ENCODE measurements around the gene PNPLA5. TPM values are rescaled to one million over a fixed set of nuclear protein-coding genes. Genes with fewer than 3 reads are reported as not detected.

Gene PNPLA5
- total RNA-seq, 2 experiments from 2014 or later = 0.15 TPM; not detected in 1

GRCh38 chr22:43883719-43884415 lies 7.9 kb downstream of the PNPLA5 start:
- no peaks in the 10 kb centered on the region for H3K9me3 ChIP-seq (ENCODE audit: low read length)
- intact Hi-C loops (cut with micrococcal nuclease; ENCODE audit: unreplicated experiment) = loop anchor here (1.0 to 10.0 kb wide), 3 partner anchors 19 to 741 kb away; no protein-coding TSS in a partner anchor
- no peak overlapping the region for H3K4me3 ChIP-seq (ENCODE audit: low read depth, low read length, poor library complexity, severe bottlenecking)
- H3K79me2 ChIP-seq (ENCODE audit: insufficient read depth, low read depth, low read length) = no peaks in the 10 kb centered on the region
- TF ChIP-seq, protein P1, sequence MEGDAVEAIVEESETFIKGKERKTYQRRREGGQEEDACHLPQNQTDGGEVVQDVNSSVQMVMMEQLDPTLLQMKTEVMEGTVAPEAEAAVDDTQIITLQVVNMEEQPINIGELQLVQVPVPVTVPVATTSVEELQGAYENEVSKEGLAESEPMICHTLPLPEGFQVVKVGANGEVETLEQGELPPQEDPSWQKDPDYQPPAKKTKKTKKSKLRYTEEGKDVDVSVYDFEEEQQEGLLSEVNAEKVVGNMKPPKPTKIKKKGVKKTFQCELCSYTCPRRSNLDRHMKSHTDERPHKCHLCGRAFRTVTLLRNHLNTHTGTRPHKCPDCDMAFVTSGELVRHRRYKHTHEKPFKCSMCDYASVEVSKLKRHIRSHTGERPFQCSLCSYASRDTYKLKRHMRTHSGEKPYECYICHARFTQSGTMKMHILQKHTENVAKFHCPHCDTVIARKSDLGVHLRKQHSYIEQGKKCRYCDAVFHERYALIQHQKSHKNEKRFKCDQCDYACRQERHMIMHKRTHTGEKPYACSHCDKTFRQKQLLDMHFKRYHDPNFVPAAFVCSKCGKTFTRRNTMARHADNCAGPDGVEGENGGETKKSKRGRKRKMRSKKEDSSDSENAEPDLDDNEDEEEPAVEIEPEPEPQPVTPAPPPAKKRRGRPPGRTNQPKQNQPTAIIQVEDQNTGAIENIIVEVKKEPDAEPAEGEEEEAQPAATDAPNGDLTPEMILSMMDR (conservative IDR thresholded peaks at IDR 0.05; ENCODE audit: low read length) = no peak
- no peak for TF ChIP-seq EZH2phosphoT487 (IDR thresholded peaks at IDR 0.05; ENCODE audit: borderline replicate concordance, low read depth, low read length)
- no peaks in the 10 kb centered on the region for H4K20me1 ChIP-seq (ENCODE audit: insufficient read depth, low read length)
- DNase-seq (ENCODE audit: low spot score) = no peak
- ChIA-PET CTCF (ENCODE audit: unreplicated experiment) (interaction anchor here (1.1 kb wide), 1 partner anchor 62 kb away, joined by 4 read pairs; no protein-coding TSS in a partner anchor), POLR2A (no interaction called here)
- H3K9me2 ChIP-seq (ENCODE audit: insufficient read depth, low read length) = no peaks in the 10 kb centered on the region
- no peak overlapping the region for H3K4me2 ChIP-seq (ENCODE audit: low read length)
- H3K36me3 ChIP-seq (ENCODE audit: insufficient read depth, low read length) = no peaks in the 10 kb centered on the region
- H3K27ac ChIP-seq (ENCODE audit: low read depth, low read length, poor library complexity, severe bottlenecking) = no peak overlapping the region
- peaks cover 8% of the 10 kb centered on the region for H3K4me1 ChIP-seq (ENCODE audit: insufficient read depth, low read length, poor library complexity, severe bottlenecking)
- BruUV-seq (replicated peaks) = no TSS peak
- no peak overlapping the region for H2AFZ ChIP-seq (ENCODE audit: low read length)

DNA sequence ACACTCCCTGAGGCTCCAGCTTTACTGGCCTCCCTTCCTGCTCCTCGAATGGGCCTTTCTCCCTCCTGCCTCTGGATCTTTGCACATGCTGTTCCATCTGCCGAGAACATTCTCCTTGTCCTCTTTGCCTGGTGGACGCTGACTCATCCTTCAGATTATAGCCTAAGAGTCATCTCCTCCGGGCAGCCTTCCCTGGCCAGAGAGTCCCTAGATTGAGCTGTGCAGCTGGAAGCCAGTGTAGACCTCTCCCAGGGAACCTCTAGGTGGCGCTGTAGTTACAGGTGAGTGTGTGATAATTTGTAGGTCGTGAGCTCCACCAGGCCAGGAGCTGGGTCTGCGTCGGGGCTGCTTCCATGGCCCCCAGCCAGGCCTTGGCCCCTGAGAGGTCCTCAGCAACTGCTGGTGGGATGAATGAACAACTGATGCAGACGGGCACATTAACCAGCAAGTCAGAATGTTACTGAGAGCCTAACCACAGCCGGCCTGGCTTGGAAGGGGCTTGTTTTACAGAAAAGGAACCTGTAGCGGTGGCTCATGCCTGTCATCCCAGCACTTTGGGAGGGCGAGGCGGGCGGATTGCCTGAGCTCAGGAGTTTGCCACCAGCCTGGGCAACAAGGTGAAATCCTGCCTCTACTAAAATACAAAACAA lies 8.7 kb downstream of the PNPLA5 start:
- no peak overlapping the region for H3K4me3 ChIP-seq (ENCODE audit: low read depth, low read length, poor library complexity, severe bottlenecking)
- H3K4me1 ChIP-seq (ENCODE audit: insufficient read depth, low read length, poor library complexity, severe bottlenecking) = peaks cover 8% of the 10 kb centered on the region
- H2AFZ ChIP-seq (ENCODE audit: low read length) = no peak overlapping the region
- no peaks in the 10 kb centered on the region for H3K9me2 ChIP-seq (ENCODE audit: insufficient read depth, low read length)
- no TSS peak for BruUV-seq (replicated peaks)
- no peaks in the 10 kb centered on the region for H3K36me3 ChIP-seq (ENCODE audit: insufficient read depth, low read length)
- intact Hi-C loops (cut with micrococcal nuclease; ENCODE audit: unreplicated experiment) = loop anchor here (1.0 to 10.0 kb wide), 3 partner anchors 20 to 742 kb away; no protein-coding TSS in a partner anchor
- ChIA-PET CTCF (ENCODE audit: unreplicated experiment) (interaction anchor here (0.6 to 1.1 kb wide), 2 partner anchors 63 to 830 kb away, joined by 3 to 4 read pairs; no protein-coding TSS in a partner anchor), POLR2A (no interaction called here)
- H3K27ac ChIP-seq (ENCODE audit: low read depth, low read length, poor library complexity, severe bottlenecking) = no peak overlapping the region
- no peaks in the 10 kb centered on the region for H3K79me2 ChIP-seq (ENCODE audit: insufficient read depth, low read depth, low read length)
- no peaks in the 10 kb centered on the region for H4K20me1 ChIP-seq (ENCODE audit: insufficient read depth, low read length)
- H3K9me3 ChIP-seq (ENCODE audit: low read length) = no peaks in the 10 kb centered on the region
- TF ChIP-seq, protein P1 (conservative IDR thresholded peaks at IDR 0.05; ENCODE audit: low read length) = peak; percentile 88
- TF ChIP-seq EZH2phosphoT487 (IDR thresholded peaks at IDR 0.05; ENCODE audit: borderline replicate concordance, low read depth, low read length) = no peak
- DNase-seq (ENCODE audit: low spot score) = peak; percentile 75
- no peak overlapping the region for H3K4me2 ChIP-seq (ENCODE audit: low read length)

Data from OCI-LY7 (cell line).